ENCODE measurements around the gene EPS8L3. TPM values are rescaled to one million over a fixed set of nuclear protein-coding genes. Genes with fewer than 3 reads are reported as not detected.

Gene EPS8L3
- total RNA-seq, 1 donor: not detected

GRCh38 chr1:109760581-109761226, 3.0 kb downstream of the EPS8L3 start:
- no peaks in the 10 kb centered on the region for H3K36me3 ChIP-seq (ENCODE audit: insufficient read depth, low read length)
- H4K20me1 ChIP-seq (ENCODE audit: insufficient read depth, low read length): no peaks in the 10 kb centered on the region
- no peaks in the 10 kb centered on the region for H3K27me3 ChIP-seq (ENCODE audit: insufficient read depth, low read length)
- no peak overlapping the region for H3K27ac ChIP-seq (ENCODE audit: low read depth, low read length)
- no peak overlapping the region for H2AFZ ChIP-seq (ENCODE audit: low read length)
- H3K9me3 ChIP-seq (ENCODE audit: low read depth, low read length): no peaks in the 10 kb centered on the region
- H3K4me2 ChIP-seq (ENCODE audit: insufficient read depth, low read length): no peak overlapping the region
- H3K79me2 ChIP-seq (ENCODE audit: insufficient read depth, low read length): no peaks in the 10 kb centered on the region
- DNase-seq (ENCODE audit: insufficient read length, low spot score, missing footprints): peak; percentile 59
- no peak for TF ChIP-seq CTCF (IDR thresholded peaks at IDR 0.05; ENCODE audit: extremely low read depth, low read depth, low read length)
- no peak overlapping the region for H3K4me3 ChIP-seq (ENCODE audit: insufficient read depth, low read length)
- no peaks in the 10 kb centered on the region for H3K4me1 ChIP-seq (ENCODE audit: insufficient read depth, low read length)

GRCh38 chr1:109759513-109760334, 4.0 kb downstream of the EPS8L3 start:
- no peak for TF ChIP-seq CTCF (IDR thresholded peaks at IDR 0.05; ENCODE audit: extremely low read depth, low read depth, low read length)
- no peaks in the 10 kb centered on the region for H3K79me2 ChIP-seq (ENCODE audit: insufficient read depth, low read length)
- H3K27me3 ChIP-seq (ENCODE audit: insufficient read depth, low read length): no peaks in the 10 kb centered on the region

GRCh38 chr1:109757936-109758786, 5.6 kb downstream of the EPS8L3 start:
- Histone ChIP-seq H4K20me1 (ENCODE audit: insufficient read depth, low read length) (no peaks in the 10 kb centered on the region), H2AFZ (ENCODE audit: low read length) (no peak overlapping the region), H3K4me1 (ENCODE audit: insufficient read depth, low read length) (no peaks in the 10 kb centered on the region), H3K27ac (ENCODE audit: low read depth, low read length) (no peak overlapping the region), H3K79me2 (ENCODE audit: insufficient read depth, low read length) (no peaks in the 10 kb centered on the region), H3K4me2 (ENCODE audit: insufficient read depth, low read length) (no peak overlapping the region), H3K9me3 (ENCODE audit: low read depth, low read length) (no peaks in the 10 kb centered on the region), H3K36me3 (ENCODE audit: insufficient read depth, low read length) (no peaks in the 10 kb centered on the region), H3K27me3 (ENCODE audit: insufficient read depth, low read length) (peaks cover 7% of the 10 kb centered on the region), H3K4me3 (ENCODE audit: insufficient read depth, low read length) (no peak overlapping the region)
- no peak for TF ChIP-seq CTCF (IDR thresholded peaks at IDR 0.05; ENCODE audit: extremely low read depth, low read depth, low read length)
- DNase-seq (ENCODE audit: insufficient read length, low spot score, missing footprints): peak; percentile 66

More at GRCh38 chr1:109759513-109760334, 4.0 kb downstream of the EPS8L3 start:
- H3K4me2 ChIP-seq (ENCODE audit: insufficient read depth, low read length): no peak overlapping the region
- no peaks in the 10 kb centered on the region for H3K36me3 ChIP-seq (ENCODE audit: insufficient read depth, low read length)
- no peak overlapping the region for H3K4me3 ChIP-seq (ENCODE audit: insufficient read depth, low read length)
- no peaks in the 10 kb centered on the region for H3K4me1 ChIP-seq (ENCODE audit: insufficient read depth, low read length)
- DNase-seq (ENCODE audit: insufficient read length, low spot score, missing footprints): peak; percentile 78
- H3K9me3 ChIP-seq (ENCODE audit: low read depth, low read length): no peaks in the 10 kb centered on the region
- no peaks in the 10 kb centered on the region for H4K20me1 ChIP-seq (ENCODE audit: insufficient read depth, low read length)
- H2AFZ ChIP-seq (ENCODE audit: low read length): no peak overlapping the region
- H3K27ac ChIP-seq (ENCODE audit: low read depth, low read length): no peak overlapping the region

Measured in osteoblast (primary cell).